GM21825 (cell line): Measurements from ENCODE around the gene NHLH2.

Experiments used
- ATAC-seq: cut with Tn5 transposase; IDR thresholded peaks from one replicate; pipeline ENCODE4 v1.9.1; 2021; ENCODE audit warnings: mild to moderate bottlenecking, moderate library complexity; ENCODE audit not compliant: unreplicated experiment

NHLH2 gene

GRCh38 chr1:115840605-115841460 lies at the start of gene NHLH2:
Gene NHLH2, minus strand, starts transcription at chr1:115841126. Its CDS starts 2,754 bp downstream, at chr1:115838372.
- no peak for ATAC-seq

- no peak for ATAC-seq
These were observed 49.7 kb upstream of the NHLH2 start for GRCh38 chr1:115890580-115890979.

GRCh38 chr1:115888976-115889375 lies 48.0 kb upstream of the NHLH2 start:
- no peak for ATAC-seq

GRCh38 chr1:115882913-115883902 lies 42.3 kb upstream of the NHLH2 start:
- no peak for ATAC-seq

GRCh38 chr1:115880981-115881672 lies 40.2 kb upstream of the NHLH2 start:
- no peak for ATAC-seq

- no peak for ATAC-seq
These were observed 39.1 kb upstream of the NHLH2 start for GRCh38 chr1:115879977-115880376.

GRCh38 chr1:115877511-115877910 lies 36.6 kb upstream of the NHLH2 start:
- no peak for ATAC-seq

- no peak for ATAC-seq
These were observed 34.0 kb upstream of the NHLH2 start for GRCh38 chr1:115874904-115875303.

- no peak for ATAC-seq
These were observed 33.6 kb upstream of the NHLH2 start for GRCh38 chr1:115874497-115874896.

GRCh38 chr1:115873184-115873583 lies 32.3 kb upstream of the NHLH2 start:
- ATAC-seq = no peak

GRCh38 chr1:115869064-115869463 lies 28.1 kb upstream of the NHLH2 start:
- ATAC-seq = no peak

GRCh38 chr1:115867216-115867615 lies 26.3 kb upstream of the NHLH2 start:
- ATAC-seq = no peak

- ATAC-seq = no peak
These were observed 24.9 kb upstream of the NHLH2 start for GRCh38 chr1:115865704-115866380.

- no peak for ATAC-seq
These were observed 21.5 kb upstream of the NHLH2 start for GRCh38 chr1:115862403-115862802.

GRCh38 chr1:115854005-115854404 lies 13.1 kb upstream of the NHLH2 start:
- no peak for ATAC-seq

GRCh38 chr1:115850937-115851336 lies 10.0 kb upstream of the NHLH2 start:
- ATAC-seq = no peak

GRCh38 chr1:115847787-115848186 lies 6.9 kb upstream of the NHLH2 start:
- no peak for ATAC-seq

- ATAC-seq = no peak
These were observed 2.0 kb upstream of the NHLH2 start for GRCh38 chr1:115842948-115843347.

- no peak for ATAC-seq
These were observed 1.2 kb downstream of the NHLH2 start for GRCh38 chr1:115839679-115840237.

GRCh38 chr1:115839029-115839678 lies 1.8 kb downstream of the NHLH2 start:
- ATAC-seq = no peak
